Measurements from ENCODE around the gene SLC6A20.

The SLC6A20 gene

GRCh38 chr3:45746165-45746776, 50.1 kb downstream of the SLC6A20 start:
- DNase-seq (ENCODE audit: low read depth), result no peak
- TF ChIP-seq MYC (IDR thresholded peaks at IDR 0.05; ENCODE audit: low read depth, low read length) (no peak), POLR2A (IDR thresholded peaks at IDR 0.05; ENCODE audit: extremely low read depth, insufficient read length) (no peak)
- TF ChIP-seq, protein P1, sequence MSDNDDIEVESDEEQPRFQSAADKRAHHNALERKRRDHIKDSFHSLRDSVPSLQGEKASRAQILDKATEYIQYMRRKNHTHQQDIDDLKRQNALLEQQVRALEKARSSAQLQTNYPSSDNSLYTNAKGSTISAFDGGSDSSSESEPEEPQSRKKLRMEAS (IDR thresholded peaks at IDR 0.05; ENCODE audit: low read depth, low read length), result no peak
- TF ChIP-seq, protein P2, sequence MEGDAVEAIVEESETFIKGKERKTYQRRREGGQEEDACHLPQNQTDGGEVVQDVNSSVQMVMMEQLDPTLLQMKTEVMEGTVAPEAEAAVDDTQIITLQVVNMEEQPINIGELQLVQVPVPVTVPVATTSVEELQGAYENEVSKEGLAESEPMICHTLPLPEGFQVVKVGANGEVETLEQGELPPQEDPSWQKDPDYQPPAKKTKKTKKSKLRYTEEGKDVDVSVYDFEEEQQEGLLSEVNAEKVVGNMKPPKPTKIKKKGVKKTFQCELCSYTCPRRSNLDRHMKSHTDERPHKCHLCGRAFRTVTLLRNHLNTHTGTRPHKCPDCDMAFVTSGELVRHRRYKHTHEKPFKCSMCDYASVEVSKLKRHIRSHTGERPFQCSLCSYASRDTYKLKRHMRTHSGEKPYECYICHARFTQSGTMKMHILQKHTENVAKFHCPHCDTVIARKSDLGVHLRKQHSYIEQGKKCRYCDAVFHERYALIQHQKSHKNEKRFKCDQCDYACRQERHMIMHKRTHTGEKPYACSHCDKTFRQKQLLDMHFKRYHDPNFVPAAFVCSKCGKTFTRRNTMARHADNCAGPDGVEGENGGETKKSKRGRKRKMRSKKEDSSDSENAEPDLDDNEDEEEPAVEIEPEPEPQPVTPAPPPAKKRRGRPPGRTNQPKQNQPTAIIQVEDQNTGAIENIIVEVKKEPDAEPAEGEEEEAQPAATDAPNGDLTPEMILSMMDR (IDR thresholded peaks at IDR 0.05; ENCODE audit: low read depth, low read length), result no peak
- H3K4me3 ChIP-seq (ENCODE audit: low read depth, low read length), result no peak overlapping the region

- H3K4me3 ChIP-seq (ENCODE audit: low read depth, low read length), result no peak overlapping the region
- TF ChIP-seq POLR2A (IDR thresholded peaks at IDR 0.05; ENCODE audit: extremely low read depth, insufficient read length) (no peak), MYC (IDR thresholded peaks at IDR 0.05; ENCODE audit: low read depth, low read length) (no peak)
- TF ChIP-seq, protein P1 (IDR thresholded peaks at IDR 0.05; ENCODE audit: low read depth, low read length), result no peak
- TF ChIP-seq, protein P2 (IDR thresholded peaks at IDR 0.05; ENCODE audit: low read depth, low read length), result no peak
- DNase-seq (ENCODE audit: low read depth), result no peak
Measured at GRCh38 chr3:45742461-45743089, 53.8 kb downstream of the SLC6A20 start.

GRCh38 chr3:45741742-45742460, 54.4 kb downstream of the SLC6A20 start:
- no peak for DNase-seq (ENCODE audit: low read depth)
- H3K4me3 ChIP-seq (ENCODE audit: low read depth, low read length), result no peak overlapping the region
- no peak for TF ChIP-seq POLR2A (IDR thresholded peaks at IDR 0.05; ENCODE audit: extremely low read depth, insufficient read length)
- TF ChIP-seq, protein P2 (IDR thresholded peaks at IDR 0.05; ENCODE audit: low read depth, low read length), result no peak
- TF ChIP-seq, protein P1 (IDR thresholded peaks at IDR 0.05; ENCODE audit: low read depth, low read length), result no peak

DNA sequence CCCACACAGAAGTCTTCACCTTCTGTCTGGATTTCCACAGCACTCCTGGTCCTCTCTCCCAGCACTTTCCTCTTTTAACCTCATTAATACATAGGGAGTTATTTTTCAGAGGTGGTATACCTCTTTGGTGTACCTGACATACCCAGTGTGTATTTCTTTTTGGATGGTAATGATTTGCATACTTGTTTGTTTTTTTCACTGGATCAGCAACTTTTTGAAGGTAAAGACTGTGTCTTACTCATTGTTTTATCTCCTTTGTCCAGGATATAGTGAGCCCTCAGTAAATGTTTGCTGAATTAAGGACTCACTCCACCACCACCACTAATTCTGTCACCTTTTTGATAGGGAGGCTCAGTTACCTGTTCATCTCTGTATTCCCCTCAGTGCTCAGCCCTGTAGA, 55.1 kb downstream of the SLC6A20 start:
- H3K4me3 ChIP-seq (ENCODE audit: low read depth, low read length), result no peak overlapping the region
- no peak for DNase-seq (ENCODE audit: low read depth)
- TF ChIP-seq MYC (IDR thresholded peaks at IDR 0.05; ENCODE audit: low read depth, low read length) (no peak), POLR2A (IDR thresholded peaks at IDR 0.05; ENCODE audit: extremely low read depth, insufficient read length) (no peak)
- TF ChIP-seq, protein P2 (IDR thresholded peaks at IDR 0.05; ENCODE audit: low read depth, low read length), result no peak
- TF ChIP-seq, protein P1 (IDR thresholded peaks at IDR 0.05; ENCODE audit: low read depth, low read length), result no peak

GRCh38 chr3:45739991-45740390, 56.3 kb downstream of the SLC6A20 start:
- no peak overlapping the region for H3K4me3 ChIP-seq (ENCODE audit: low read depth, low read length)
- TF ChIP-seq POLR2A (IDR thresholded peaks at IDR 0.05; ENCODE audit: extremely low read depth, insufficient read length) (no peak), MYC (IDR thresholded peaks at IDR 0.05; ENCODE audit: low read depth, low read length) (no peak)
- TF ChIP-seq, protein P1 (IDR thresholded peaks at IDR 0.05; ENCODE audit: low read depth, low read length), result no peak
- TF ChIP-seq, protein P2 (IDR thresholded peaks at IDR 0.05; ENCODE audit: low read depth, low read length), result no peak
- no peak for DNase-seq (ENCODE audit: low read depth)

Data from NB4 (cell line).